Activated T-helper 17 cell treated with anti-CD3 and anti-CD28 coated beads, Interleukin-2, amount 50 U/mL, for 72 hours (primary cell): ENCODE results near the gene ING5. TPM values are rescaled to one million over a fixed set of nuclear protein-coding genes. Genes with fewer than 3 reads are reported as not detected.
A peak's percentile ranks its signal among the peaks of the same experiment; 100 is the strongest.

ENCODE experiments used
- ATAC-seq: fragments of 150-1000 bp; cut with Tn5 transposase; replicated peaks from 2 replicates; pipeline ENCODE4 v1.10.0; 2021; ENCODE audit warnings: mild to moderate bottlenecking, moderate library complexity
- H3K27ac Mint-ChIP-seq: one replicate; pipeline ENCODE4 v1.8.0; 2022; ENCODE audit warnings: mixed read lengths
- H3K27me3 Mint-ChIP-seq: one replicate; pipeline ENCODE4 v1.8.0; 2022; ENCODE audit warnings: mixed read lengths
- H3K36me3 Mint-ChIP-seq: one replicate; pipeline ENCODE4 v1.8.0; 2022; ENCODE audit warnings: low read depth, mild to moderate bottlenecking, mixed read lengths
- H3K4me1 Mint-ChIP-seq: one replicate; pipeline ENCODE4 v1.8.0; 2022; ENCODE audit warnings: mixed read lengths
- H3K4me3 Mint-ChIP-seq: one replicate; pipeline ENCODE4 v1.8.0; 2022; ENCODE audit warnings: mild to moderate bottlenecking, mixed read lengths
- H3K9me3 Mint-ChIP-seq: one replicate; pipeline ENCODE4 v1.8.0; 2022; ENCODE audit warnings: mixed read lengths
- total RNA-seq, 2 donors: library from RNA; stranded (reverse); gene quantifications; one replicate each; pipeline ENCODE4 v1.2.3, GENCODE V29; 2022

Gene ING5
- total RNA-seq, 2 donors from 2014 or later: 43.5 to 52.3 TPM

DNA sequence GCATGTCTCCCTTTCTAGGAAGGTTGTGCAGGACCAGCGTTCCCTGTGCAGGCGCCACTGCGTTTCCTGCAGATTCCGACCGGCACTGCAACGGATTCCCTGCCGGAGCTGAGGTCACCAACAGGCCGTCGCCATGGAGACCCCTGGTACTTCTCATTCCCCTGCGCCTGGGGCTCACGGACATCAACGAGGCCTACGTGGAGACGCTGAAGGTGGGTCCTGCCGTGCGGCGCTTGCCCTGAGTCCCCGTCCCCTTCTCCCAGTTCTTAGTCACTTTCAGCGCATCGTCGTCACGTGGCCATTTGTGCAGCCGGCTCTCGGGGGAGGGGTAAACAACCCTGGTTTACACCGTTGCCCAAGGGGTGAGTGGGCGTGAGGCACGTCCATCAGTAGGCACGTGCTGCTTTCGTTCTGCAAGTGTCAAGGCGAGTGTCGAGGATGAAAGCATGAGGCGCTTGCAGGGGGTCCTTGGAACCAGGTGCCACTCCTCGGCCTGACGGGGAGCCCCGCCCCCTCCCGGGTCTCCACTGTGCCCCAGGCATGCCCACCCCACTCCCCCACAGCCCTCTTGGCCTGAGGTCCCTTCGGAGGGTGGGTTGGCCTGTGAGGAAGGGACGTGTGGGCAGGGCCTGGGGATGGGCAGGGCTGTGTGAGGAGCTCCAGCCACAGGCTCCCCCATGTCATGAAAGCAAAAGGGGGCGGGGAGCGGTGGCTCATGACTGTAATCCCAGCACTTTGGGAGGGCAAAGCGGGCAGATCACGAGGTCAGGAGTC, 35.0 kb upstream of the ING5 start:
- H3K27ac Mint-ChIP-seq: no peak overlapping the region
- H3K4me1 Mint-ChIP-seq: peaks cover 6% of the 10 kb centered on the region
- H3K27me3 Mint-ChIP-seq: no peaks in the 10 kb centered on the region
- H3K9me3 Mint-ChIP-seq: no peaks in the 10 kb centered on the region
- H3K36me3 Mint-ChIP-seq: peaks cover 73% of the 10 kb centered on the region
- peak overlapping the region; percentile 58 for H3K4me3 Mint-ChIP-seq
- no peak for ATAC-seq

DNA sequence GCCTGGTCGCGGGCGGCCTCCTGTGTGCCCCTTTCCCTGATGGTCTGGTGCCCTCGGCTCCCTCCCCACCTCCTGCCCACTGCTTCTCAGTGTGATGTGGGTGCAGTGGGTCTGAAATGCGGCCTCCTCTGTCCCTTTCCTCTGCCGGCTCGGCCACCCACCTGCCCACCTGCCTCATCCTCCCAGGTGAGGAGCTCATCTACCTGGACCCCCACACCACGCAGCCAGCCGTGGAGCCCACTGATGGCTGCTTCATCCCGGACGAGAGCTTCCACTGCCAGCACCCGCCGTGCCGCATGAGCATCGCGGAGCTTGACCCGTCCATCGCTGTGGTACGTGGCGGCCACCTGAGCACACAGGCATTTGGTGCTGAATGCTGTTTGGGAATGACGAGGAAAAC, 33.5 kb upstream of the ING5 start:
- no peaks in the 10 kb centered on the region for H3K27me3 Mint-ChIP-seq
- ATAC-seq: no peak
- H3K4me3 Mint-ChIP-seq: no peak overlapping the region
- H3K9me3 Mint-ChIP-seq: no peaks in the 10 kb centered on the region
- peaks cover 72% of the 10 kb centered on the region for H3K36me3 Mint-ChIP-seq
- H3K4me1 Mint-ChIP-seq: peaks cover 6% of the 10 kb centered on the region
- H3K27ac Mint-ChIP-seq: no peak overlapping the region

DNA sequence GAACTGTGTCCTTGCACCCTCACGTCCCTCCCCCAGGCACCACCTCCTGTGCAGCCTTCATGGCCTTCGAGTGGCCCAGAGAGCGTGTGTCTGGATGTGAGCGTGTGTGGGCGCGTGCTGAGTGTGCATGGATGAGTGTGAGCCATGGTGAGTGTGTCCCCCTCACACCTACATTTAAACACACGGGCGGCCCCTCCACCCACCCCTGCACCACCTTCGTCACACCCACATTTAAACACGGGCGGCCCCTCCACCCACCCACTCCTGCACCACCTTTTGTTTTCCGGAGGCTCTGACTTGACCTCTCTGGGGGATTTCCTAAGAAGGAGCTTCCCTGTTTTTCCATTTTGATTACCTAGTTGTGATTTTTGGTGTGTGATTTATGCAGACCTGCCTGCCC, 33.0 kb upstream of the ING5 start:
- Mint-ChIP-seq H3K27me3 (no peaks in the 10 kb centered on the region), H3K36me3 (peaks cover 70% of the 10 kb centered on the region), H3K9me3 (no peaks in the 10 kb centered on the region), H3K4me3 (no peak overlapping the region), H3K27ac (no peak overlapping the region), H3K4me1 (peaks cover 6% of the 10 kb centered on the region)
- ATAC-seq: no peak

DNA sequence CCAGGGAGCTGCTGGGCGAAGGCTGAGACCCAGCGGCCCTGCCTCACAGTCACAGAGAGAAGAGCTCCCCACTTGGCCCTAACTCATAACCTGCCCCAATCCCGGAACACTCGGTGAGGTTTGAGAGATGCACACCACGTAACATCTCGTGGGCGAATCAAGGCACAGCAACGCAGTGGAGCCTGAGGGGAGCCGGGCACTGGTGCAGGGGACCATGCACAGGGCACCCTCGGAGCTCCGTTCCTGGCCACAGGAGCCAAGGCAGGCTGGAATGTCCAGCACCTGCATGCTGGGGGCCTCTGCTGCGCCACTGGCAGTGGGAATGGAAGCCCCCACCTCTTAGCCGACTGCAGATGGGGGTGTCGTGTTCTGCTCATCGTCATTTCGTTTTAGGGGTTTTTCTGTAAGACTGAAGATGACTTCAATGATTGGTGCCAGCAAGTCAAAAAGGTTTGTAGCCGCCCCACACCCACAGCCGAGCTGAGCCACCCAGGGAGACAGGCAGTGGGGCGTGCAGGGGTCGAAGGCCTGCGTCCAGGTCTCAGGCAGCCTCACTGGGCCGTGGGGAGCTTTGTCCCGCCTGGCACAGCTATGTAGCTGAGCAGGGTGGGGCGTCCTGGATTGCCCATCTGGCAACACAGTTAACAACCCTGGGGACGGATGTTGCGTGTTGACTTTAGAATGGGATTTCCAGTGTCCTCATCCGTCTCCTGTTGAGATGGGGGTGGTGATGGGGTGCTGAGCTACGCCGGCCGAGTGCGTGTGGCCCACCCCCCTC, 31.3 kb upstream of the ING5 start:
- H3K9me3 Mint-ChIP-seq: no peaks in the 10 kb centered on the region
- no peak overlapping the region for H3K27ac Mint-ChIP-seq
- H3K4me1 Mint-ChIP-seq: peaks cover under 1% of the 10 kb centered on the region
- no peak overlapping the region for H3K4me3 Mint-ChIP-seq
- H3K36me3 Mint-ChIP-seq: peaks cover 70% of the 10 kb centered on the region
- H3K27me3 Mint-ChIP-seq: no peaks in the 10 kb centered on the region
- ATAC-seq: no peak

DNA sequence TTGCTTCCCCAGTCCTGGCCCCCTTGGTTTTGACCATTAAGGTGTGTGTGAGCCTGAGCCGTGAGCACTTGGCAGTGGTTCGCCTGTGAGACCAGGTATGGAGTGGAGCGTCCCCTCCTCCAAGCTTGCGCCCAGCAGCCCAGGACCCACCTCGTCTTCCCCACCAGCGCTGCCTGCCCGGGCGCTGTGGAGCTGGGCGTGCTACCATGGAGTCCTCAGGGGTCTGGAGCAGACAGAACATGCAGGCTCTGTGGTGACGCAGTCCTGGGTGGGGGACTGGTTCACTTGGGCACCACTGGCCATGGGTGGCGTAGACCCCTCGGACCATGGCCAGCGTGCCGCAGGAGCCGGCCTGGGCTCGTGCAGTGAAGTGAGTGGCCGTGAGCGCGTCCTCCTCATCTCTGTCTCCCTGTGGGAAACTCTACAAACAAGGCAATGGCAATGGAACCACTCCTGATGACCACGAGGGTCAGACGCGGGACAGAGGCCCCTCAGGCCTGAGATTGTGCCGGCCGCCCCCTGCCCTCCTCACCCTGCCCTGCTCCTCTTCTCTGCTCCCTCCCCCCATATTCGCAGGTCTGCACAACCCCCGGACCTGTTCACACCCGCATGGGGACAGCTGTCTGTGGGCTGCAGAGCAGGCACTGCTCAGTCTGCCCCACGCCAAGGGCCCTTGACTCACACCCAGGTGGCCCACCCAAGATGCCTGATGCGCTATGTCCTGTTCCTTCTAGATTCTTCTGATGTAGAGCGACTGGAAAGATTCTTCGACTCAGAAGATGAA, 30.2 kb upstream of the ING5 start:
- ATAC-seq: no peak
- Mint-ChIP-seq H3K27ac (no peak overlapping the region), H3K4me1 (no peaks in the 10 kb centered on the region), H3K9me3 (no peaks in the 10 kb centered on the region), H3K4me3 (no peak overlapping the region), H3K27me3 (no peaks in the 10 kb centered on the region), H3K36me3 (peaks cover 74% of the 10 kb centered on the region)

DNA sequence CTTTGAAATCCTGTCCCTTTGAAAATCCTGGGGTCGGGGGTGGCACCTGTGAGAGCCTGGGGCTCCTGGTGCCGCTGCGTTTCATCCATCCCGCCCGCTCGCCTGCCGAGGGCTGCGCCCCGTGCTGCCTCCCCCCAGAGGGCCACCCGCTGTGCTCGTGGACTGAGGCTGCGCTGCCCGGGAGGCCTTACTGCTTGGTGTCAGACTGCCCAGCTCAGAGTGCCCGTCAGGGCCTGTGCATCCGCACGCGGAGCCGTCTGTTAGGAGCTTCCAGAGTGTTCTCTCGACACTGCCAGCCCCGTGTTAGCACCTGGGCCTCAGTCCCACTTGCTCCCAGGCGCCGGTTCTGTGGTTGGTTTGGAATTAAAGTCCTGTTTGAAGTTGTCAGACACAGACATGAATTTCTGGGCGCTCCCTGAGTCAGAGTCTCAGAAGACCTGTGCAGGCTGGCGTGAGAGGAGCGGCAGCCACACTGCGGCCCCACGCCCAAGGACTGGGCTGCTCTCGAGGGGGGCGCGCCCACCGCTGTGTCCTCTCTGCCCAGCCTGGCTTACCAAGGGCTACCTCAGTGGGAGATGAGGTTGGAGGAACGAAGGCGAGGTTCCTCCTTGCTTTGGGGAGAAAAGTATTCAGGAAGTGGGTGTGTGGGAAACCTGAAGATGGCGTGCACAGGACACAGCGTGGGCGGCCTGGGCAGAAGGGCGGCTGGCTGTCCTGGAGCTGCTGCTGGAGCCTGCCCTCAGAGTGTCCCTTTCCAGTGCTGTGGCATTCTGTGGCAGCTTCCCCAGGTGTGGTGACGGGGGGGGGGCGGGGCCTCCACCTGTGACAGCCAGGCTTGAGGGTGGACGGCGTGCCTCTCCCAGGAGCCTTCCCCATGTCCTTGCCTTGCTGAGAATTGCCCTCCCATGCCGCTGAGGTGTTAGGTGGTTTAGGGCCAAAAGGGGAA, 29.3 kb upstream of the ING5 start:
- Mint-ChIP-seq H3K9me3 (no peaks in the 10 kb centered on the region), H3K4me1 (no peaks in the 10 kb centered on the region), H3K27ac (no peak overlapping the region), H3K4me3 (no peak overlapping the region), H3K27me3 (no peaks in the 10 kb centered on the region), H3K36me3 (peaks cover 77% of the 10 kb centered on the region)
- peak; percentile 25 for ATAC-seq

DNA sequence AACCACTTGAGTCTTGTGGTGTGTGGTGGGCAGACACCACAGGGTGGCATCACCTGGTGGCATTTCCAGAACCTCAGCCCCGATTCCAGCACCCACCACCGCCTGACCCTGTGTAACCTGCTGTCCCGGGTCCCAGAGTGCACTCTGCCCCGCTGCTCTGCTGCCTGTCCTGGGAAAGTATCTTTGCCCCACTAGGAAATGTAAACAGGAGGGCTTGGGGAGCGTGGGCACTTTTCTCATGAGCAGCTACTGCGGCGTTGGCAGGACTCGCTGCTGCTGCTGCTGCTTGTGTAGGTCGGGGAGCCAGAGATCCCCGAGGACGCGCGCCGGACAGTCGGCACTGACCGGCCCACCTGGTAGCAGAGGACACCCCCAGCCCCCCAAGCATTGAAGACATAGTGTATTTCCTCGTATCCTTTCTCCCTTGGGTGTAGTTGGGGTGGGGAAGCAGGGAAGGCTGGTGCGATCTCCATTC, 28.6 kb upstream of the ING5 start:
- H3K27ac Mint-ChIP-seq: no peak overlapping the region

DNA sequence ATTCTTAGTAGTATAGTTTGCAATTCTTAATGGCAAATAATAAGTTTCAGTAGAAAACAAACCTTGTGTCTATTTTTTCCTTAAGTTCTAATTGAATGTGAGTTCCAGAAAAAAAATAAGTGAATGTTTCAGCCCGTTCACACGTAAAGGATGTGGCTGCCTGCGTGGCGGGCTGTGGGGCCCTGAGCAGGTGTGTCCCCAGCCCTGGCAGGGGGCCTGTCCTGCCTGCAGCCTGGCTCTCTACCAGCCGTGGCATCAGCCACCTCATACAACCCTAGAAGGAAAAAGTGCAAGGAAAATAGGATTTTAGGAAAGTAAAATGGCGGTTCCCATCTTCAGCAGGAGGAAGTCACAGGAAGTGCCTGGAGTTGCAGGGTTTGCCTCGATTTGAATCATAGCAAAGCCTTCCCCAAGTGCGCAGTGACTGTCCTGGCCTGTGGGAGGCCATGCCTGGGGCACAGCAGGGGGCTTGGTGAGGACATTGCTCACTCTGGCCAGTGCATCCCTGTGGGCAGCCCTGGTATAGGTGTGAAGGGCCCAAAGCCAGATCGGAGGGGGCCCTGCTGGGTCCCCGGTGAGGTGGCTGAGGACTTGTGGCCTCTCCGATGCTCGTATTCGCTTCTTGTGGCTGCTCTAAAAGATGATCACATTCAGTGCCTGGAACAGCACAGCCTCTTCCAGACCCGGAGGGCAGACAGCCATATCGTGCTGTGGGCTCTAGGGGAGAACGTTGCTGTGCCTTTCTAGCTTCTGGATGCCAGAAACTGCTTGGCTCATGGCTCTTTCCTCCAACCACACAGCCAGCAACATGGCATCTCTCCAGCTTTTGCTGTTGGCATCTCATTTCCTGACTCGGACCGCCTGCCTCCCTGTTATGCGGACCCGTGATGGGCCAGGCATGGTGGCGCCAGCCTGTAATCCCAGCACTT, 27.8 kb upstream of the ING5 start:
- no peak overlapping the region for H3K27ac Mint-ChIP-seq

More for the DNA sequence above, 28.6 kb upstream of the ING5 start:
- Mint-ChIP-seq H3K9me3 (no peaks in the 10 kb centered on the region), H3K36me3 (peaks cover 76% of the 10 kb centered on the region), H3K4me3 (no peak overlapping the region), H3K27me3 (no peaks in the 10 kb centered on the region), H3K4me1 (no peaks in the 10 kb centered on the region)
- ATAC-seq: peak; percentile 20

DNA sequence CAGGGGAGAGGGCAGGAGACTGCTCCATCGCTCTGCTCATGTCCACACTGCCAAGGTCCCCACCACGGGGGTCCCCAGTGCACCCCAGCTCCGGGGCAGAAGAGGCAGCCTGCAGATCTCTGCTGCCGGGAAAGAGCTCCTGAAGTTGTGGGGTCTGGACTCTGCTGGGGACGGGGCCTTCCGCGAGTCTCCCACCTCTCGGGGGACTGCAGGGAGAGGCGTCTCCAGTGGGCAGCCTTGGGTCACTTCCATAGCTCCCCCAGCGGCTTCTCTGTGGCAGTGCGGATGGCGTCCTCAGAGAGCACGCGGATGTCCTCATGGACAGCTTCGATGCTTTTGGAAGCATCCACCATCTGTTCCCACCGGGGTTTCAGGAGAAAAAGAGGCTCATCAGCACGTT, 26.0 kb upstream of the ING5 start:
- Mint-ChIP-seq H3K27ac (no peak overlapping the region), H3K27me3 (no peaks in the 10 kb centered on the region), H3K4me3 (no peak overlapping the region), H3K4me1 (peaks cover 4% of the 10 kb centered on the region), H3K9me3 (no peaks in the 10 kb centered on the region), H3K36me3 (peaks cover 76% of the 10 kb centered on the region)
- ATAC-seq: no peak

More for the DNA sequence above, 27.8 kb upstream of the ING5 start:
- Mint-ChIP-seq H3K9me3 (no peaks in the 10 kb centered on the region), H3K4me3 (no peak overlapping the region), H3K4me1 (no peaks in the 10 kb centered on the region), H3K36me3 (peaks cover 76% of the 10 kb centered on the region), H3K27me3 (no peaks in the 10 kb centered on the region)
- ATAC-seq: no peak

DNA sequence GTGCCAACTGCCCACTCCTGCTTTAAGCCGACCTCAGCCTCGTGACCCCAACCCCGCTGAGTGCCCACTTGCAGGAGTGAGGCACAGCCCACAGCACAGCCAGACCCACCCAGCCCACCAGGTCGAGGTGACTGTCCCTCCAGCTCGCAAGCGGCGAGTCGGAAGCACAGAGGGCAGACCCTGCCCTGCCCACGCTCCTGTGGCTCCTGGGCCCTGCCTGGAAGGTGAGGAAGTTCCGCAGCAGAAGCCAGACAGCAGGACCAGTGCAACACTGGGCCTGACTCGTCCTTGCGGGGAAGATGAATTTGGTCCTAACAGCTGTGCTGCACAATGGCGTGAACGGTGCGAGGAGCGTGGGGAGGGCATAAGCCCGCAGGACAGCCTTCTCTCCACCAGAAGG, 25.2 kb upstream of the ING5 start:
- H3K27ac Mint-ChIP-seq: no peak overlapping the region
- no peak overlapping the region for H3K4me3 Mint-ChIP-seq
- H3K27me3 Mint-ChIP-seq: no peaks in the 10 kb centered on the region
- H3K4me1 Mint-ChIP-seq: peaks cover 6% of the 10 kb centered on the region
- H3K9me3 Mint-ChIP-seq: no peaks in the 10 kb centered on the region
- no peak for ATAC-seq
- peaks cover 76% of the 10 kb centered on the region for H3K36me3 Mint-ChIP-seq

DNA sequence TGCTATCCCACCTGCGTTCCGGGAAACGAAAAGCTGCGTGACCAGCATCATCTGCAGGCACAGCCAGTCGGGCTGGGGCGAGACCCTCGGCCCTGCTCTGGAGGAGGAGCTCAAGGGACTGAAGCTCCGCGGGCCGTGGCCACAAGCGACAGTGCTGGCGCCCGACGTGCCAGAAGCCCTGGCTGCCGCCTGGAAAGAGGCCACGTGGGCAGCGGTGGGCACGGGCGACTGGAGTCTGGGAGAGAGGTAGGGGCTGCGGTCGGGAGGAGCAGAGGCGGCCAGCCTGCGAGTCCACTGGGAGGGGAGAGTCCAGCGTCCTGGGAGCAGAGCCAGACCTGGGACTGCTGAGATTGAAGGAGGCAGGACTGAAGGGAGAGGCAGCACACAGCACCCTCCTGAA, 24.4 kb upstream of the ING5 start:
- no peak for ATAC-seq
- Mint-ChIP-seq H3K36me3 (peaks cover 76% of the 10 kb centered on the region), H3K9me3 (no peaks in the 10 kb centered on the region), H3K4me1 (peaks cover 6% of the 10 kb centered on the region), H3K4me3 (no peak overlapping the region), H3K27me3 (no peaks in the 10 kb centered on the region), H3K27ac (no peak overlapping the region)

DNA sequence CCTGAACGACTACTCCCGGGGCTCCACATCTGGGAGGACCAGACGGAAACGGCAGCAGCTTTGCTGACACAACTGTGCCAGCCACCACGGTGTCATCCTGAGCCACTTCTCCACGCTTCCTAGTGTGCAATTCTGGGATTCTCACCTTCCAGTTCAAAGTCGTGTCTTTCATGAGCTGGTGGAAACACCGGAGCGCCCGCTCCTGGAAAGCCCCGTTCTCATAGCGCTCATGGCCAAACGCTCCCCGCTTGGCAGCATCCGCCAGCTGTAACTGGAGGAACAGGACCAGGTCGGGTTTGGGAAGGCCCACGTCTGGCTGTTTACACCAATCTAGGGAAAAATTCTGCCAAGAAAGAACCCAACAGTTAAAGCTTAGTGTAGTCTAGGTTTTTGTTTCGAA, 23.5 kb upstream of the ING5 start:
- Mint-ChIP-seq H3K27me3 (no peaks in the 10 kb centered on the region), H3K9me3 (no peaks in the 10 kb centered on the region), H3K4me1 (peaks cover 6% of the 10 kb centered on the region), H3K4me3 (no peak overlapping the region), H3K36me3 (peaks cover 82% of the 10 kb centered on the region), H3K27ac (no peak overlapping the region)
- ATAC-seq: no peak
